ENCODE results near the gene STRBP.

DNA sequence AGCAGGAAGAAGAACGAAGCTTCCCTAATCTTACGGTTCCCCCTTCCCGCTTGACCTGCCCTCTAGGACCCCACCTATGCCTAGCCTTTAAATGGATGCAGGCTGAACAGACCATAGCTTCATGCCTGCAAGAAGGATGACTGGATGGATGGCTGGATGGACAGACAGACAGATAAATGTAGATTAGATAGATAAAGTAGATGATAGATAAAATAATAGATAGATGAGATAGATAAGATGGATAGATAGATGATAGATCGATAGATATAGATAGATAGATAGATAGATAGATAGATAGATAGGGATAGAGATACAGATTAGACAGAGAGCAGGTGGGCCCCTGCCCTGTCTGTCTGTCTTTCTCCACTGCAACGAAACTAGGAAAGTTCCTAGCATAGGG, 162.9 kb downstream of the STRBP start:
- TF ChIP-seq NFYB (CRISPR knock-in tag; conservative IDR thresholded peaks at IDR 0.05; ENCODE audit: low read depth): no peak
- TF ChIP-seq NR3C1 (CRISPR knock-in tag; conservative IDR thresholded peaks at IDR 0.05; ENCODE audit: low read depth): no peak
- TF ChIP-seq, protein P1, sequence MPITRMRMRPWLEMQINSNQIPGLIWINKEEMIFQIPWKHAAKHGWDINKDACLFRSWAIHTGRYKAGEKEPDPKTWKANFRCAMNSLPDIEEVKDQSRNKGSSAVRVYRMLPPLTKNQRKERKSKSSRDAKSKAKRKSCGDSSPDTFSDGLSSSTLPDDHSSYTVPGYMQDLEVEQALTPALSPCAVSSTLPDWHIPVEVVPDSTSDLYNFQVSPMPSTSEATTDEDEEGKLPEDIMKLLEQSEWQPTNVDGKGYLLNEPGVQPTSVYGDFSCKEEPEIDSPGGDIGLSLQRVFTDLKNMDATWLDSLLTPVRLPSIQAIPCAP (CRISPR knock-in tag; IDR thresholded peaks at IDR 0.05): no peak
- TF ChIP-seq, protein P2, sequence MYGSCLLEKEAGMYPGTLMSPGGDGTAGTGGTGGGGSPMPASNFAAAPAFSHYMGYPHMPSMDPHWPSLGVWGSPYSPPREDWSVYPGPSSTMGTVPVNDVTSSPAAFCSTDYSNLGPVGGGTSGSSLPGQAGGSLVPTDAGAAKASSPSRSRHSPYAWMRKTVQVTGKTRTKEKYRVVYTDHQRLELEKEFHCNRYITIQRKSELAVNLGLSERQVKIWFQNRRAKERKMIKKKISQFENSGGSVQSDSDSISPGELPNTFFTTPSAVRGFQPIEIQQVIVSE (CRISPR knock-in tag; IDR thresholded peaks at IDR 0.05; ENCODE audit: borderline replicate concordance): no peak
- TF ChIP-seq, protein P3, sequence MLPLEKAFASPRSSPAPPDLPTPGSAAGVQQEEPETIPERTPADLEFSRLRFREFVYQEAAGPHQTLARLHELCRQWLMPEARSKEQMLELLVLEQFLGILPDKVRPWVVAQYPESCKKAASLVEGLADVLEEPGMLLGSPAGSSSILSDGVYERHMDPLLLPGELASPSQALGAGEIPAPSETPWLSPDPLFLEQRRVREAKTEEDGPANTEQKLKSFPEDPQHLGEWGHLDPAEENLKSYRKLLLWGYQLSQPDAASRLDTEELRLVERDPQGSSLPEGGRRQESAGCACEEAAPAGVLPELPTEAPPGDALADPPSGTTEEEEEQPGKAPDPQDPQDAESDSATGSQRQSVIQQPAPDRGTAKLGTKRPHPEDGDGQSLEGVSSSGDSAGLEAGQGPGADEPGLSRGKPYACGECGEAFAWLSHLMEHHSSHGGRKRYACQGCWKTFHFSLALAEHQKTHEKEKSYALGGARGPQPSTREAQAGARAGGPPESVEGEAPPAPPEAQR (CRISPR knock-in tag; IDR thresholded peaks at IDR 0.05): no peak
- no peak for TF ChIP-seq IRF2 (CRISPR knock-in tag; IDR thresholded peaks at IDR 0.05; ENCODE audit: borderline replicate concordance, low read depth)
- TF ChIP-seq FOXK1 (CRISPR knock-in tag; IDR thresholded peaks at IDR 0.05): no peak
- TF ChIP-seq, protein P4, sequence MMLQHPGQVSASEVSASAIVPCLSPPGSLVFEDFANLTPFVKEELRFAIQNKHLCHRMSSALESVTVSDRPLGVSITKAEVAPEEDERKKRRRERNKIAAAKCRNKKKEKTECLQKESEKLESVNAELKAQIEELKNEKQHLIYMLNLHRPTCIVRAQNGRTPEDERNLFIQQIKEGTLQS (CRISPR knock-in tag; conservative IDR thresholded peaks at IDR 0.05): no peak
